HL-60 (cell line): Measurements from ENCODE around the gene CERS4.

ENCODE experiments used
- POLR2AphosphoS5 ChIP-seq: IDR thresholded peaks from 2 replicates; pipeline ENCODE4 v1.6.1; 2012; ENCODE audit warnings: low read depth
- REST ChIP-seq: IDR thresholded peaks from 2 replicates; pipeline ENCODE4 v1.6.1; 2012; ENCODE audit warnings: low read depth; ENCODE audit not compliant: insufficient replicate concordance
- TF ChIP-seq, protein P1 (sequence below): IDR thresholded peaks from one replicate; pipeline ENCODE4 v1.5.1; 2011; ENCODE audit warnings: low read length, control low read depth, inconsistent platforms; ENCODE audit not compliant: insufficient read depth

DNA sequence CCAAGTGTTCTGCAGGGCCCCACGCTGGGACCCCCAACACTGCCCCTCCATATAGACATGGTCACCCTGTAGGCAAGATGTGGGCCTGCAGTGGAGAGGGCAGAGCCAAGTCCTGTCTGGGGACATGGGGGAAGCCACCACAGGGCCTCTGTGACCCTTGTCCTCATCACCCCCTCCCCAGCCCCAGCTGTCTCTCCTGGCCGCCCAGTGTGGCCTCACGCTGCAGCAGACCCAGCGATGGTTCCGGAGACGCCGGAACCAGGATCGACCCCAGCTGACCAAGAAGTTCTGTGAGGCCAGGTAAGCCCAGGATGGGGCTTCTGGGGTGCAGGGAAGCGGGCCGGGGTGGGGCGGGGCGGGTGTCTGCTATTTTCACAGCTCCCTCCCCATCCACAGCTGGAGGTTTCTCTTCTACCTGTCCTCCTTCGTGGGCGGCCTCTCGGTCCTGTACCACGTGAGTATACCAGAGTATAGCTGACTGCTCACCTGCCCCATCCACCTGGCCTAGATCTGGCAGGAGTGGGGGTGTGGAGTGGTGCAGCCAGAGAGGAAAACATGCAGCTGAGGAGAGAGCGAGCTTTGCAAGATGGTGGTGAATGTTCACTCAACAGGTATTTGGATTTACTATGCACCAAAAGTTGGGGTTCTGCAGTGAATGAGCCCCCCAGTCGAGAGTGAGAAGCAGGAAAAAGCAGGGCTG lies 46.4 kb downstream of the CERS4 start:
- TF ChIP-seq, protein P1, sequence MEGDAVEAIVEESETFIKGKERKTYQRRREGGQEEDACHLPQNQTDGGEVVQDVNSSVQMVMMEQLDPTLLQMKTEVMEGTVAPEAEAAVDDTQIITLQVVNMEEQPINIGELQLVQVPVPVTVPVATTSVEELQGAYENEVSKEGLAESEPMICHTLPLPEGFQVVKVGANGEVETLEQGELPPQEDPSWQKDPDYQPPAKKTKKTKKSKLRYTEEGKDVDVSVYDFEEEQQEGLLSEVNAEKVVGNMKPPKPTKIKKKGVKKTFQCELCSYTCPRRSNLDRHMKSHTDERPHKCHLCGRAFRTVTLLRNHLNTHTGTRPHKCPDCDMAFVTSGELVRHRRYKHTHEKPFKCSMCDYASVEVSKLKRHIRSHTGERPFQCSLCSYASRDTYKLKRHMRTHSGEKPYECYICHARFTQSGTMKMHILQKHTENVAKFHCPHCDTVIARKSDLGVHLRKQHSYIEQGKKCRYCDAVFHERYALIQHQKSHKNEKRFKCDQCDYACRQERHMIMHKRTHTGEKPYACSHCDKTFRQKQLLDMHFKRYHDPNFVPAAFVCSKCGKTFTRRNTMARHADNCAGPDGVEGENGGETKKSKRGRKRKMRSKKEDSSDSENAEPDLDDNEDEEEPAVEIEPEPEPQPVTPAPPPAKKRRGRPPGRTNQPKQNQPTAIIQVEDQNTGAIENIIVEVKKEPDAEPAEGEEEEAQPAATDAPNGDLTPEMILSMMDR: no peak
- TF ChIP-seq REST (no peak), POLR2AphosphoS5 (no peak)
